ENCODE data around the gene PRKCA.
A peak's percentile ranks its signal among the peaks of the same experiment; 100 is the strongest.
"Not testable (repeated sequence)": the region's sequence is repeated elsewhere in the genome, so short reads cannot be mapped to it uniquely, and the experiment has no call there.

The PRKCA gene

DNA sequence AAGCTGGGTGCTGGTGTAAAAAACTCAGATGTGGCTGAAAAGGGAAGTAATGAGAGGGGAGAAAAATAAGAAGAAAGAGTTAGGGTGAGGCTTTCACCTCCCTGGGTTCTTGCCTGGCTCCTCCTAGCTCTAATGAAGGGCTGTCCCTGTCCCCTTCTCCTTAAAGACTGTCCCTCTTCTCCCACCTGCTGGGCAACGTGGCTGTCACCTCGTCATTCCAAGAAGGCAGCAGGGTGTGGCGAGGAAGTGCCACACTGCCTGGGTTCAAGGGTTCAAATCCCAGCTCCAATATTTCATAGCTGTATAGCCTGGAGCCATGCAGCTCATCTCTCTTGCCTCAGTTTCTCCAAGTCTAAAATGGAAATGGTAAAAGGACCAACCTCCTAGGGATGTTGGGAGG lies 410.0 kb downstream of the PRKCA start:
- in situ Hi-C loops (cut with MboI; ENCODE audit: low sequenced_read_pairs), result no loop called here
- H3K36me3 ChIP-seq (replicated peaks), result no peaks in the 10 kb centered on the region
- no peaks in the 10 kb centered on the region for H3K9me3 ChIP-seq
- H3K4me1 ChIP-seq, result peaks cover 7% of the 10 kb centered on the region
- DNase-seq (ENCODE audit: low spot score in 2 of 2), result no peak
- no peak overlapping the region for H3K4me3 ChIP-seq
- no peaks in the 10 kb centered on the region for H3K27me3 ChIP-seq (ENCODE audit: low read depth)

DNA sequence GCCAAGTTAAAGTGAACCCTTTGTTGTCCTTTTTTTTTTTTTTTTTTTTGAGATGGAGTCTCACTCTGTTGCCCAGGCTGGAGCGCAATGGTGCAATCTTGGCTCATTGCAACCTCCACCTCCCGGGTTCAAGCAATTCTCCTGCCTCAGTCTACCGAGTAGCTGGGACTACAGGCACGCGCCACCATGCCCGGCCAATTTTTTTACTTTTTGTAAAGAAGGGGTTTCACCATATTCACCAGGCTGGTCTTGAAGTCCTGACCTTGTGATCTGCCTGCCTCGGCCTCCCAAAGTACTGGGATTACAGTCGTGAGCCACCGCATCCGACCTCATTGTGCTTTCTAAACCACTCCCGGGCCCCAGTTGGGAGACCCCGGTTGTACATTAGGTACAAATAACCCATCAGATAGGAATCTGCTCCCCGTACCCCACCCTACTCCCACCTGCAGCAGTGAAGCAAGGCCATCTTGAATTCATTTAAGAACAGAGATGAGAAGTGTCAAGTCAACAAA lies 410.7 kb downstream of the PRKCA start:
- H3K36me3 ChIP-seq (replicated peaks); in situ Hi-C loops (cut with MboI; ENCODE audit: low sequenced_read_pairs): not testable (repeated sequence)

DNA sequence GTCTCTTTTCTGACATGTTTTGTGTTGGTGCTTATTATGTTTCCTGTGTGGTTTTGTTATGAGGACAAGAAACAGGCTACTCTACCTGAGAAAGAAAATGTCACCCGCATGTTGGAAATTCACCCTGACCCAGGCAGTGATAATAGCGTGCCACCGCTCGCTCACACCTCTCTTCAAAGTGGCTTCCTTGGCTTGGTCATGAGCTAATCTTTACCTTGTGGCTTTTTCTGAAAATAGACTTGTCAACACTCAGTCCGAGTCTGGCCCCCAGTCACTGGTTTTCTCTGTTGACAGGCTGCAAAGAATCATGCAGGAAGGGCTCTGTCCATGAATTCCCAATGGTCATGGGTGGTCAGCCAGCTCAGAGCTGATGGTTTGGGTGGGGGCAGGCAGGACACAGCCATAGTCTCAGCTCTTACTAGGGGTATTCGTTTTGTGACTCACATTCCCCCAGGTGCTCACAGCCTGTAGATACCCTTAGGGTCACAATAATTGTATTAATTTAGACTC lies 411.2 kb downstream of the PRKCA start:
- Histone ChIP-seq H3K4me3 (no peak overlapping the region), H3K4me1 (peaks cover 7% of the 10 kb centered on the region), H3K27me3 (ENCODE audit: low read depth) (no peaks in the 10 kb centered on the region), H3K9me3 (no peaks in the 10 kb centered on the region), H3K36me3 (replicated peaks) (no peaks in the 10 kb centered on the region)
- DNase-seq (ENCODE audit: low spot score in 2 of 2), result no peak
- in situ Hi-C loops (cut with MboI; ENCODE audit: low sequenced_read_pairs), result no loop called here

More for the DNA sequence above, 410.7 kb downstream of the PRKCA start:
- not testable (repeated sequence) for H3K4me1 ChIP-seq; H3K9me3 ChIP-seq; H3K4me3 ChIP-seq; H3K27me3 ChIP-seq (ENCODE audit: low read depth); DNase-seq (ENCODE audit: low spot score in 2 of 2)

DNA sequence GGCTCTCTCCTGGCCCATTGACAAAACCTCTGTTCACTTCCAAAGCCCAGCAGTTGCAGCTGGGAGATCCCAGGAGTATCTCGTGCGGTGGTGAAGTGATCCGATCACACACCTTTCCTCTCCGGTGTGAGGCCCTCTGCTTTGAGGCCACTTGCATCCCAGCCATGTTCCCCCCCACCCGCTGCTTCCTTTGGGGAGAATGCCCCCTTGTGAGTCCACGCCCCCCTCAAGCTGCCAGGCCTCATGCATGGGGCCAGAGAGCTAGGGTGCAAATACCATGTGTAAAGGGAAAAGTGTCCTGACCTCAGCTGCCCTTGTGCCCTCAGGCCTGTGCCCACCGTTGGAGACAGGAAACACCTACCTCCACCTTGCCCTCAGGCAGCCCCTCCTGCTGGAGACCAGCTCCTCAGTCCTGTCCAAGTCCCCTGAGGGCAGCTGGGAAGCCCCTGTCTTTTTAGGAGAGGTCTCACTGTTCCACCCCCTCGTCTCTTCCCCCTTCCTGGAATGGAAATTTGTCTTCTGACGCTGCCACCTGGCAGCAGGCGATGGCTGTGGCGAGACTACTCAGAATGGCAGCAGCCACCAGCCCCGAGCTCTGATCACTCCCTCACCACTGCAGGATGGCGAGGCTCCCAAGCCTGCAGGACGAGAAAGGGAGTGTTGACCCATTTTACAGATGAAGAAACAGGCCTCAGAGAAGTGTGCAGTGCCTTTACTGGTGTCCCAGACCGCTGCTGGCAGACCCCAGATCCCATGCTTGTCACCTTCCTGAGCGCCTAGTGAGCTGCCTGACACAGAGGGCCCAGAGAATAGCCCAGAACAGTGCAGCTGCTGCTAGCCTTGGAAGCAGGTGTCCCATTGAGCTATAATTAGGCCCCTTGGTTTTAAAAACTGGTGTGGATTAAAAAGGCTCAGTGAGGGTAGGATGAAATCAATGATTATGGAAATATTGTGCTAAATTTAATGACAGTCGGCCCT lies 411.9 kb downstream of the PRKCA start:
- no peaks in the 10 kb centered on the region for H3K27me3 ChIP-seq (ENCODE audit: low read depth)
- no peak for DNase-seq (ENCODE audit: low spot score in 2 of 2)
- H3K9me3 ChIP-seq, result no peaks in the 10 kb centered on the region
- in situ Hi-C loops (cut with MboI; ENCODE audit: low sequenced_read_pairs), result loop anchor here (5.0 kb wide), 1 partner anchor 193 kb away; no protein-coding TSS in a partner anchor
- H3K4me1 ChIP-seq, result peaks cover 7% of the 10 kb centered on the region
- H3K4me3 ChIP-seq, result no peak overlapping the region
- H3K36me3 ChIP-seq (replicated peaks), result no peaks in the 10 kb centered on the region

DNA sequence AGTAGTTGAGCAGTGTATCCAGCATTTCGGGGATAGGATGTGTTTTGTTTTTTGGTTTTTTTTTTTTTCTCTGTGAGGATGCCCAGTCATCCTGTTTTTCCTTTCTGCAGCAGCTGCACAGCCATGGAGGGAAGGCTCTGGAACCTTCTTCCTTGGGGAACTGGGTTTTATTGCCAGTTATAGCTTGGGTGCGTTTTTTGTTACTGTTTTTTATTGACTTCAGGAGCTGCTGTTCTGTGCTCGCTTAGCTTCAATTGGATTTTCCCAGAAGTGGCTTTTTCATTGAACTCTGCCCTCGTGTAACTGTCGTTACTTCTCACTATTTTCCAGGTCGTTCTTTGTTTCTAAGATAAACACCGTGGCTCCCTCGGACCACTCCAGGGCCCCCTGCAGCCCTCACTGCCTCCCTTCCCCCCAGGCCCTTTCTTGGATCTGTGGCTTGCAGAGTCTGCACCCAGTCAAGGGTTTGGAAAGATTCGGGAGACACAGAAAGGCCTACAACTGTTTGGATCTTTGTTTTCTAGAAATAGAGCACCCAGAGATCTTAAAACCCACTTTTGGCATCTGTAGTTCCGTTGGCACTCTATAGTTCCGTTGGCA lies 412.8 kb downstream of the PRKCA start:
- DNase-seq (ENCODE audit: low spot score in 2 of 2), result no peak
- no peaks in the 10 kb centered on the region for H3K27me3 ChIP-seq (ENCODE audit: low read depth)
- H3K36me3 ChIP-seq (replicated peaks), result no peaks in the 10 kb centered on the region
- H3K4me3 ChIP-seq, result no peak overlapping the region
- in situ Hi-C loops (cut with MboI; ENCODE audit: low sequenced_read_pairs), result loop anchor here (5.0 kb wide), 1 partner anchor 192 kb away; no protein-coding TSS in a partner anchor
- H3K4me1 ChIP-seq, result peaks cover 7% of the 10 kb centered on the region
- H3K9me3 ChIP-seq, result no peaks in the 10 kb centered on the region

DNA sequence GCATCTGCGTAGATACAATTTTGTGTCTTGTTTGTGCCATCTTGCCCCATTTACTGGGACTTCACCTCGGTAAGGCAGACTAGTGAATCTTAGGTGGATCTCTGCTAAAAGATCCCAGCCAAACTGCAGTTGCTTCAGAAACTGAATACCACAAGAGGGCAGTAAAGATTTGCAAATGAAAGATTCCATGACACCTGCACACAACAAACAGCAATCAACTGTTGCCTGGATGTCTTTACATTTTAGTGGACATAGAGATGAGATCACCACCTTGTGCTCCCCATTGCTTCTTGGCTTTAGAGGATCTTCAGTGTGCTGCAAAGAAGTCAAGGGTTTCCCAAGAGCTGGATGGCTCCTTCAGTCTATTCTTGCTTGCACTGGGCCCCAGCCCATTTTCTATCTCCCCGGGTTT lies 413.3 kb downstream of the PRKCA start:
- in situ Hi-C loops (cut with MboI; ENCODE audit: low sequenced_read_pairs), result loop anchor here (5.0 kb wide), 1 partner anchor 192 kb away; no protein-coding TSS in a partner anchor
- H3K4me1 ChIP-seq, result peaks cover 7% of the 10 kb centered on the region
- no peaks in the 10 kb centered on the region for H3K27me3 ChIP-seq (ENCODE audit: low read depth)
- no peaks in the 10 kb centered on the region for H3K9me3 ChIP-seq
- DNase-seq (ENCODE audit: low spot score in 2 of 2), result peak; percentile 33 to 74
- no peak overlapping the region for H3K4me3 ChIP-seq
- H3K36me3 ChIP-seq (replicated peaks), result no peaks in the 10 kb centered on the region

DNA sequence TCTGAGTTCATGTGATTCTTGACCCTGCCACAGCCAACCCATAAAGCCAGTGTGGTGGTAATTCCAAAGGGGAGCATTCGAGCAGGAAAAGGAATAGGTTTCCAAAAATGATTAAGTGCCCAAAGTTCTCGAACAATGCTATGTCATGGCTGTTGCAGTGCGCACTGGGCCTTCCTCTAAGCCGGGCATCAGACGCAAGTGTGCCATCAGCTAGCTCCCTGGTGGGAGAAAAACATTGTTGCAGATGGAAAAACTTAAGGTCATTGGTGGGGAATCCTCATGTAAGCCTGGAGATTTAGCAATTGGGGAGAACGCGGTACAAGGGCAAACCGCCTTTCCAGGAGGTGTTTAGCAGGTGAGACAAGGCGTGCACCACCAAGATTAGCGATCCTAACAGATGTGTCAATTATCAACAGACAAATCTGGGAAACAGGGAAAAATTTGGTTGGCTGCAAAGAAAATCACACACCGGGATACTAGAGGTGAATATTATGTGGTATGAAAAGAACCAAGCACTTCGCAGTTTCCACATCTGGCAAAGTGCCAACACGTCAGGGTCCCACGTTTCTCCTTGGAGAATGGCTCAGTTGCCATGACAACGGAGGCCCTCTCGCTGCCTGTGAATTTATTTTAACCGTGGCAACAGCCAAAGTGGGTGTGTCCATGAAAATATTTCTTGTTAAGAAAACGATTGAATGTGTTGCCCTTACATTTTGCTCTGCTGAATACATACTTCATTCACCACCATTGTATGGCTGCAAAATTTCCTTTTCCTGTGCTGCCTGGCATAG lies 414.0 kb downstream of the PRKCA start:
- no peaks in the 10 kb centered on the region for H3K9me3 ChIP-seq
- H3K27me3 ChIP-seq (ENCODE audit: low read depth), result no peaks in the 10 kb centered on the region
- no peaks in the 10 kb centered on the region for H3K36me3 ChIP-seq (replicated peaks)
- peak; percentile 25 to 70 for DNase-seq (ENCODE audit: low spot score in 2 of 2)
- peaks cover 7% of the 10 kb centered on the region for H3K4me1 ChIP-seq
- H3K4me3 ChIP-seq, result no peak overlapping the region
- in situ Hi-C loops (cut with MboI; ENCODE audit: low sequenced_read_pairs), result loop anchor here (5.0 kb wide), 1 partner anchor 191 kb away; no protein-coding TSS in a partner anchor

DNA sequence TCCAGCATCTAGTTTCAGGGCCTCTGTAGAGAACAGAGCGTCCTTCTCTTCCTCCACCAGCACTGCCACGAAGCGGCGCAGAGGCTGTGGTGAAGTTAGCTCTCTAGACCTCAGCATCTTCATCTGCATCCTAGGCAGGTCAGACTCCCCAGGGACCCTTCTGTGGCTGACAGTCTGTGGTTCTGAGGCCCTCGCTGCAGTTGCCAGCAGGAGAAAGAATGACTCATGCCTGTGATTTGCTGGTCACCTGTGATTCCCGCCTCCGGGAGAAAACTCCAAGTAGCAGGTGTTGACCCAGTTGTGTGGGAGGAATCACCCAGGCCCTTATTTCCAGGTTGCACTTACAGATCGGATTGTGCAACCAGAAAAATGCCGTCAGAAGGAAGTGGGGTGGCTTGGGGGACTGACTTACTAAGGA lies 415.2 kb downstream of the PRKCA start:
- in situ Hi-C loops (cut with MboI; ENCODE audit: low sequenced_read_pairs), result loop anchor here (5.0 kb wide), 1 partner anchor 190 kb away; no protein-coding TSS in a partner anchor
- no peak overlapping the region for H3K4me3 ChIP-seq
- no peaks in the 10 kb centered on the region for H3K9me3 ChIP-seq
- peaks cover 15% of the 10 kb centered on the region for H3K4me1 ChIP-seq
- H3K36me3 ChIP-seq (replicated peaks), result no peaks in the 10 kb centered on the region
- H3K27me3 ChIP-seq (ENCODE audit: low read depth), result no peaks in the 10 kb centered on the region
- no peak for DNase-seq (ENCODE audit: low spot score in 2 of 2)

DNA sequence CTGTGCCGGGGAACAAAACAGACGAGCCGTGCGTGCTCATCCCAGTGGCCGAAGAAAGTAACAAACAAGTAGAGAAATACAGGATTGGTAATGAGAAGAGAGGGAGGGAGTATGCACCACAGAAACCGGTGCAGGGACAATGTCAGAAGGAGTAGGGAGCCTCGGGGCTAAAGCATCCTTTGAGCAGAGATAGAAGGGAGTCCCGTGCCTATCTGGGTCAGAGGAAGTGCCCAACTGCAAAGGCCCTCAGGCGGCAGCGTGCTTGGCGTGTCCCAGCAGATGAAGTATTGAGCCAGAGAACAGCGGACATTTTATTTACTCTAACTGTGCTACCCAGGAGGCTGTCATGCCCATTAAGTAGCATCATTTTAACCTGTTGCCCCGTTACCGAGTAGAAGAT lies 417.6 kb downstream of the PRKCA start:
- no peaks in the 10 kb centered on the region for H3K27me3 ChIP-seq (ENCODE audit: low read depth)
- in situ Hi-C loops (cut with MboI; ENCODE audit: low sequenced_read_pairs), result no loop called here
- H3K36me3 ChIP-seq (replicated peaks), result no peaks in the 10 kb centered on the region
- DNase-seq (ENCODE audit: low spot score in 2 of 2), result no peak
- H3K9me3 ChIP-seq, result no peaks in the 10 kb centered on the region
- peaks cover 16% of the 10 kb centered on the region for H3K4me1 ChIP-seq
- no peak overlapping the region for H3K4me3 ChIP-seq

DNA sequence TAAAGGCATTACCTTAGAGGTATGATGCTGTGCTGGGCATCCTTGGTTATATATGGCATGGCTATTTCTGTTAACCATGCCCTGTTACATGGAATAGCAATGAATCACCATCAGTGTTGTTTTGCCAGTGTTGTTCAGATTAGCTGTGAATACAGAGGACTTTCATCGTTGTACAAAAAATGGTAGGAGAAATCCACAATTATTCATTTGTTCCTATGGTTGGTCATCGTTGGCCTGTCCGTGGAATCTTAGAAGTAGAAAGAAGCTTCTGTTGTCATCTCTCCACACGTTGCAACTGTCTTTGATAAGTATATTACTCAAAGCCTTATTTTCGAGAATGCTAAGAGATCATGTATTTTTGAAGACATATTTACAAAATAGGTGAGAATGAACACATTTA lies 418.2 kb downstream of the PRKCA start:
- in situ Hi-C loops (cut with MboI; ENCODE audit: low sequenced_read_pairs), result no loop called here
- no peak overlapping the region for H3K4me3 ChIP-seq
- no peak for DNase-seq (ENCODE audit: low spot score in 2 of 2)

DNA sequence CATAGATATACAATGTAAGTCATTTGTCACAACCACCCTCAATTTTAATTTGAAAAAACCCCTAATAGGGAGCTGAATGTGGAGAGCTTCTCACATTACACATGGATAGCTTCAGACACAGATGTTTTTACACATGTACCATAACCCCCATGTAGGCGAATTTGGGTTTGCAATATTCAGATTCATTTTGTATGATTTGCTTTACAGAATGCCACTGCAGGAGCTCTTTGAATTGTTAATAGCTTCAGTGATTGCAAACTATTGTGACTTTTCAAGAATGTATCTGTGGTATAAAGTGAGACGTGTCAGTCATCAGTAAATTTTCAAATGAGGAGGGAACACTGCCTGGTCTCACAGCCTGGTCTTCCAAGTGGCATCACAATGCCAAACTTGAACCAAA lies 419.9 kb downstream of the PRKCA start:
- Histone ChIP-seq H3K36me3 (replicated peaks) (no peaks in the 10 kb centered on the region), H3K4me1 (peaks cover 13% of the 10 kb centered on the region), H3K4me3 (no peak overlapping the region), H3K27me3 (ENCODE audit: low read depth) (no peaks in the 10 kb centered on the region), H3K9me3 (no peaks in the 10 kb centered on the region)
- in situ Hi-C loops (cut with MboI; ENCODE audit: low sequenced_read_pairs), result no loop called here
- DNase-seq (ENCODE audit: low spot score in 2 of 2), result peak in 1 of 2 experiments; percentile 57

More for the DNA sequence above, 418.2 kb downstream of the PRKCA start:
- Histone ChIP-seq H3K27me3 (ENCODE audit: low read depth) (no peaks in the 10 kb centered on the region), H3K9me3 (no peaks in the 10 kb centered on the region), H3K4me1 (peaks cover 16% of the 10 kb centered on the region), H3K36me3 (replicated peaks) (no peaks in the 10 kb centered on the region)

DNA sequence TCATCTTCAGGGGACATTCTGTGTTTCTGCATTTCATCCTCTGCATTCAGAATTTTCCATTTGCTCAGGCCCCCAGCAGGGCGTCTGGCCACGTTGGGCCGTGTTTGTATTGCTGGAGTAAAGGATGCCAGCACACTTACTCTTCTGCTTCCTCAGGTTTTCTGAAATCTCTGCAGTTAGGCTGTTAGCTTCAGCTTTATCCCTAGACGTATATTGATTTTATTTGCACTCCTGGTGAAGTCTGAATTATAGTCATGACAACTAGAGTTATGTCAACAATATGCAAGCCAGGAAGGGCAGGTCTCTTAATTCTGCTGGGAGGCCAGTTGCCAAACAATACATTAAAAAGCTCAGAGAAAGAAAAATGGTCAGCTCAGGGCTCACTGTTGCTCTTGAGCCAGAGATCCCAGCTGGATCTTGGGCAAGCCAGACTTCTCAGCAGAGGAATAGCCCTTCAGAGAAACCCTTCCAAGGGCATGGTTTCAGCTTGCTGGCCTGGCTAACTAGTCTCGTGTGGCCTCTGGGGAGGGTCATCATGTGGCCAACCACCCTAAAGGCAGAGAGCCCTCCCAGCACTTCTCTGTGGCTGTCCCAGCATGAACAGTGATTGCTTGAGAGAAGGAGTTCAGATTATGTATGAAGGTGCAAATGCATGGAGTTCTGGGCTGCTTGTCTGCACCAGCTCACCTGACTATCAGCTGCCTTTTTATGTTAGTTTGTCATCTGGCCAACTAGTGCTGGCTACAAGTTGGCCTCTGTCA lies 422.3 kb downstream of the PRKCA start:
- H3K4me3 ChIP-seq, result no peak overlapping the region
- no peak for DNase-seq (ENCODE audit: low spot score in 2 of 2)
- H3K9me3 ChIP-seq, result no peaks in the 10 kb centered on the region
- H3K27me3 ChIP-seq (ENCODE audit: low read depth), result no peaks in the 10 kb centered on the region
- in situ Hi-C loops (cut with MboI; ENCODE audit: low sequenced_read_pairs), result no loop called here
- H3K36me3 ChIP-seq (replicated peaks), result no peaks in the 10 kb centered on the region
- H3K4me1 ChIP-seq, result peaks cover 13% of the 10 kb centered on the region
